ENCODE results near the gene GLTPD2. TPM values are rescaled to one million over a fixed set of nuclear protein-coding genes. Genes with fewer than 3 reads are reported as not detected.

GLTPD2 gene
- total RNA-seq, 2 experiments from 2014 or later, result not detected

DNA sequence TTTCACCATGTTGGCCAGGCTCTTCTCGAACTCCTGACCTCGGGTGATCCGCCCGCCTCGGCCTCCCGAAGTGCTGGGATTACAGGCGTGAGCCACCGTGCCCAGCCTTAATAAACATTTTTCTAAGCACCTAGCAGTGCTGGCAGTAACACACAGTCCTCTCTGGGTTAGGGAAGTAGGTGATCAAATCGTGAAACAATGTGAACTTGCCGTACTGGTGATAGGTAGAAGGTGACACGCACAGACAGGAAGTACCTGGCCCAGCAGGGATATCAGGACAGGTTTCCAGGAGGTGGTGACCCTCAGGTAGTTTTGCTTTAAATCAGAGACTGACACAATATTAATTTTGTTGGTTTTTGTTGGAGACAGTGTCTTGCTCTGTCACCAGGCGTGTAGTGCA lies 22.7 kb downstream of the GLTPD2 start:
- intact Hi-C loops (cut with micrococcal nuclease; ENCODE audit: unreplicated experiment), result no loop called here
- Histone ChIP-seq H3K9me2 (ENCODE audit: insufficient read depth, low read length) (no peaks in the 10 kb centered on the region), H3K4me3 (ENCODE audit: low read depth, low read length, poor library complexity, severe bottlenecking) (no peak overlapping the region), H3K27ac (ENCODE audit: low read depth, low read length, poor library complexity, severe bottlenecking) (no peak overlapping the region), H3K36me3 (ENCODE audit: insufficient read depth, low read length) (no peaks in the 10 kb centered on the region), H2AFZ (ENCODE audit: low read length) (no peak overlapping the region), H3K4me1 (ENCODE audit: insufficient read depth, low read length, poor library complexity, severe bottlenecking) (peaks cover 6% of the 10 kb centered on the region), H4K20me1 (ENCODE audit: insufficient read depth, low read length) (no peaks in the 10 kb centered on the region), H3K4me2 (ENCODE audit: low read length) (no peak overlapping the region), H3K9me3 (ENCODE audit: low read length) (no peaks in the 10 kb centered on the region), H3K79me2 (ENCODE audit: insufficient read depth, low read depth, low read length) (no peaks in the 10 kb centered on the region)
- no peak for TF ChIP-seq EZH2phosphoT487 (IDR thresholded peaks at IDR 0.05; ENCODE audit: borderline replicate concordance, low read depth, low read length)
- TF ChIP-seq, protein P1, sequence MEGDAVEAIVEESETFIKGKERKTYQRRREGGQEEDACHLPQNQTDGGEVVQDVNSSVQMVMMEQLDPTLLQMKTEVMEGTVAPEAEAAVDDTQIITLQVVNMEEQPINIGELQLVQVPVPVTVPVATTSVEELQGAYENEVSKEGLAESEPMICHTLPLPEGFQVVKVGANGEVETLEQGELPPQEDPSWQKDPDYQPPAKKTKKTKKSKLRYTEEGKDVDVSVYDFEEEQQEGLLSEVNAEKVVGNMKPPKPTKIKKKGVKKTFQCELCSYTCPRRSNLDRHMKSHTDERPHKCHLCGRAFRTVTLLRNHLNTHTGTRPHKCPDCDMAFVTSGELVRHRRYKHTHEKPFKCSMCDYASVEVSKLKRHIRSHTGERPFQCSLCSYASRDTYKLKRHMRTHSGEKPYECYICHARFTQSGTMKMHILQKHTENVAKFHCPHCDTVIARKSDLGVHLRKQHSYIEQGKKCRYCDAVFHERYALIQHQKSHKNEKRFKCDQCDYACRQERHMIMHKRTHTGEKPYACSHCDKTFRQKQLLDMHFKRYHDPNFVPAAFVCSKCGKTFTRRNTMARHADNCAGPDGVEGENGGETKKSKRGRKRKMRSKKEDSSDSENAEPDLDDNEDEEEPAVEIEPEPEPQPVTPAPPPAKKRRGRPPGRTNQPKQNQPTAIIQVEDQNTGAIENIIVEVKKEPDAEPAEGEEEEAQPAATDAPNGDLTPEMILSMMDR (conservative IDR thresholded peaks at IDR 0.05; ENCODE audit: low read length), result no peak
- no peak for DNase-seq (ENCODE audit: low spot score)
- no TSS peak for BruUV-seq (replicated peaks)
- POLR2A ChIA-PET, result no interaction called here
- CTCF ChIA-PET (ENCODE audit: unreplicated experiment), result no interaction called here

DNA sequence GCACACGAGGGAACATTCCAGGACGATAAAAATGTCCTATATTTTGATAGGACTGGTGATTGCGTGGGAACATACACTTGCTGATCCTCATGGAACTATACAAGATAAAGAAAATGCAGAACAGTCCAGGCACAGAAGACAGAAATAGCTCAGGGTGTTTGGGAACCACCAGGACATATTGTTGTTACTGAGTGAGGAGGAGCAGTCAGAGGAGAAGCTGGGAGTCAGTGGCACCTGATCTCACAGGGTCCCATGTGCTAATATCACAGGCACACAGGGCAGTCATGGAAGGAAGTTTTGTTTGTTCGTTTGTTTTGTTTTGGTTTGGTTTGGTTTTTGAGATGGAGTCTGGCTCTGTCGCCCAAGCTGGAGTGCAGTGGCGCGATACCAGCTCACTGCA lies 23.9 kb downstream of the GLTPD2 start:
- no peaks in the 10 kb centered on the region for H4K20me1 ChIP-seq (ENCODE audit: insufficient read depth, low read length)
- intact Hi-C loops (cut with micrococcal nuclease; ENCODE audit: unreplicated experiment), result no loop called here
- no peak overlapping the region for H3K4me3 ChIP-seq (ENCODE audit: low read depth, low read length, poor library complexity, severe bottlenecking)
- H3K4me1 ChIP-seq (ENCODE audit: insufficient read depth, low read length, poor library complexity, severe bottlenecking), result peaks cover 4% of the 10 kb centered on the region
- H3K79me2 ChIP-seq (ENCODE audit: insufficient read depth, low read depth, low read length), result no peaks in the 10 kb centered on the region
- no peak for DNase-seq (ENCODE audit: low spot score)
- no peaks in the 10 kb centered on the region for H3K9me2 ChIP-seq (ENCODE audit: insufficient read depth, low read length)
- BruUV-seq (replicated peaks), result no TSS peak
- no peaks in the 10 kb centered on the region for H3K9me3 ChIP-seq (ENCODE audit: low read length)
- POLR2A ChIA-PET, result interaction anchor here (0.6 kb wide), 1 partner anchor 116 kb away, joined by 7 read pairs; no protein-coding TSS in a partner anchor
- CTCF ChIA-PET (ENCODE audit: unreplicated experiment), result no interaction called here
- TF ChIP-seq, protein P1 (conservative IDR thresholded peaks at IDR 0.05; ENCODE audit: low read length), result no peak
- TF ChIP-seq EZH2phosphoT487 (IDR thresholded peaks at IDR 0.05; ENCODE audit: borderline replicate concordance, low read depth, low read length), result no peak
- no peak overlapping the region for H3K27ac ChIP-seq (ENCODE audit: low read depth, low read length, poor library complexity, severe bottlenecking)
- no peaks in the 10 kb centered on the region for H3K36me3 ChIP-seq (ENCODE audit: insufficient read depth, low read length)
- no peak overlapping the region for H3K4me2 ChIP-seq (ENCODE audit: low read length)
- H2AFZ ChIP-seq (ENCODE audit: low read length), result no peak overlapping the region

DNA sequence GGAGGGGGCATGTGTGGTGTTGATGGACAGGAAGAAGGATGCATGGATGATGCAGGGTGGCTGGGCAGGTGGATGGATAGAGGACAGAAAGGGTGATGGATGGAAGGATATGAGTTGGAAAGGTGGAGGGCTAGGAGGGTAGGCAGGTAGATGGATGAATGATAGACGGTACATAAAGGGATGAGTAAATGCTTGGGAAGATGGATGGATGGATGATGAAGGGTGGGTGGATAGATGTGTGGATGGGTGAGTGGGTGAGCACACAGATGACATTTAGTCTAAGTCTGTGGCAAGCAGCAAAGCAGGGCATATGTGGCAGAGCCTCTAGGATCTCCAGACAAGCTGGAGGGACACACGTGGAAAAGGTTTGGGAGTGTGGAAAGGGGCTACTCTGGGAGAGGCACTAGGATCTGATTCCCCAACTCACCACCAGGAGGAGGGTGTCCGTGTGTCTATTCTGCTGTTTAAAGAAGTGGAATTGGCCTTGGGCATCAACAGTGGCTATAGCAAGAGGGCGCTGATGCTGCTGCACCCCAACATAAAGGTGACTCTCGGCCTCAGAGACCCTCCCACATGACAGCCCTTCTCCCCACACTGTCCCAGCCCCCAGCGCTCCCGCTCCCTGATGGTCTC lies 26.4 kb downstream of the GLTPD2 start:
- no TSS peak for BruUV-seq (replicated peaks)
- CTCF ChIA-PET (ENCODE audit: unreplicated experiment), result no interaction called here
- H3K27ac ChIP-seq (ENCODE audit: low read depth, low read length, poor library complexity, severe bottlenecking), result no peak overlapping the region
- H3K9me2 ChIP-seq (ENCODE audit: insufficient read depth, low read length), result no peaks in the 10 kb centered on the region
- TF ChIP-seq, protein P1 (conservative IDR thresholded peaks at IDR 0.05; ENCODE audit: low read length), result 0 out of 2 replicates have a peak, but pooled peaks have one; percentile 17
- no peak for TF ChIP-seq EZH2phosphoT487 (IDR thresholded peaks at IDR 0.05; ENCODE audit: borderline replicate concordance, low read depth, low read length)
- H3K9me3 ChIP-seq (ENCODE audit: low read length), result no peaks in the 10 kb centered on the region
- POLR2A ChIA-PET, result interaction anchor here (0.6 kb wide), 1 partner anchor 52 kb away, joined by 3 read pairs; no protein-coding TSS in a partner anchor
- H3K79me2 ChIP-seq (ENCODE audit: insufficient read depth, low read depth, low read length), result no peaks in the 10 kb centered on the region
- no peak overlapping the region for H2AFZ ChIP-seq (ENCODE audit: low read length)
- H3K4me1 ChIP-seq (ENCODE audit: insufficient read depth, low read length, poor library complexity, severe bottlenecking), result no peaks in the 10 kb centered on the region
- no peak overlapping the region for H3K4me3 ChIP-seq (ENCODE audit: low read depth, low read length, poor library complexity, severe bottlenecking)
- no peak overlapping the region for H3K4me2 ChIP-seq (ENCODE audit: low read length)
- intact Hi-C loops (cut with micrococcal nuclease; ENCODE audit: unreplicated experiment), result no loop called here
- no peak for DNase-seq (ENCODE audit: low spot score)
- H3K36me3 ChIP-seq (ENCODE audit: insufficient read depth, low read length), result no peaks in the 10 kb centered on the region
- H4K20me1 ChIP-seq (ENCODE audit: insufficient read depth, low read length), result no peaks in the 10 kb centered on the region

Measured in OCI-LY7 (cell line).